HepG2 (cell line): ENCODE measurements around the gene ARPIN. TPM values are rescaled to one million over a fixed set of nuclear protein-coding genes. Genes with fewer than 3 reads are reported as not detected.

Experiments used
- ATAC-seq: fragments of 200-7000 bp; cut with Tn5 transposase; 3 replicates; pipeline ENCODE4 v1.9.1; 2020; ENCODE audit warnings: mild to moderate bottlenecking, moderate library complexity
- BruUV-seq: library from RNA; stranded (reverse); fragments of 400-500 nt; replicated peaks from 2 replicates; lab custom pipeline; 2021; lab: Mats Ljungman, UMichigan
- CTCF ChIA-PET: fragments of 300-600 bp; formaldehyde crosslinking; extraction: SDS; loops from one replicate; lab custom pipeline; 2021; ENCODE audit warnings: low total read pairs, inconsistent platforms, low intra/inter-chr PET ratio; lab: Yijun Ruan, JAX
- POLR2A ChIA-PET: fragments of 350-600 bp; sonication (Branson Sonifier 250); formaldehyde crosslinking; loops from one replicate; lab custom pipeline; 2020; ENCODE audit warnings: antibody characterized with exemption, inconsistent platforms; lab: Yijun Ruan, JAX
- DNase-seq: peaks from one replicate; pipeline ENCODE4 v3.0.0-alpha.2; 2015; ENCODE audit warnings: low spot score
- FAIRE-seq: peaks from 3 replicates; lab custom pipeline; 2011; peaks lifted over from hg19 to GRCh38; lab: Jason Lieb, UNC
- H2AFZ ChIP-seq: one replicate; pipeline ENCODE4 v1.6.1; 2011; ENCODE audit warnings: low read length, inconsistent platforms
- H3K27ac ChIP-seq: fragments of 300-600 bp; 3 replicates; pipeline ENCODE4 v1.8.0; 2011; ENCODE audit warnings: mixed run types, mild to moderate bottlenecking, mixed read lengths, low read length, inconsistent platforms; ENCODE audit not compliant: insufficient read depth; ENCODE audit errors: extremely low read length
- H3K27me3 ChIP-seq, 2 experiments: fragments of 200-600 bp in 1 of 2; 2 replicates in 1 of 2; 3 replicates in 1 of 2; pipeline versions ENCODE4 v1.6.0 to v1.8.0; 2011; ENCODE audit warnings: low read length in 2 of 2, mild to moderate bottlenecking in 2 of 2, moderate library complexity in 2 of 2, inconsistent platforms in 1 of 2; ENCODE audit not compliant: insufficient read depth in 2 of 2, control insufficient read depth in 1 of 2
- H3K36me3 ChIP-seq, 2 experiments: fragments of 200-600 bp in 1 of 2; replicated peaks in 1 of 2; 2 replicates in 1 of 2; 3 replicates in 1 of 2; pipeline versions ENCODE4 v1.5.1 to v1.8.0; 2011; ENCODE audit warnings: low read length in 2 of 2, inconsistent platforms in 1 of 2; ENCODE audit not compliant: insufficient read depth in 2 of 2, control insufficient read depth in 1 of 2
- H3K4me1 ChIP-seq: 2 replicates; pipeline ENCODE4 v1.5.1; 2012; ENCODE audit warnings: low read length, inconsistent platforms; ENCODE audit not compliant: insufficient read depth
- H3K4me2 ChIP-seq: 2 replicates; pipeline ENCODE4 v1.6.0; 2011; ENCODE audit warnings: low read depth, low read length, inconsistent platforms
- H3K4me3 ChIP-seq, 3 experiments: fragments of 200-600 bp in 1 of 3; sonication (generic), shearing (Covaris generic) in 1 of 3; replicated peaks in 1 of 3; 2 replicates each; pipeline ENCODE4 v1.5.1; 2011 to 2016; ENCODE audit warnings: low read length in 3 of 3, inconsistent platforms in 2 of 3, low read depth in 2 of 3, mild to moderate bottlenecking in 2 of 3, control low read depth in 1 of 3, mixed read lengths in 1 of 3; ENCODE audit not compliant: insufficient read depth in 1 of 3
- H3K79me2 ChIP-seq: one replicate; pipeline ENCODE4 v1.6.1; 2011; ENCODE audit warnings: low read length, inconsistent platforms; ENCODE audit not compliant: insufficient read depth
- H3K9ac ChIP-seq: 2 replicates; pipeline ENCODE4 v1.6.0; 2011; ENCODE audit warnings: mild to moderate bottlenecking, low read depth, low read length, inconsistent platforms; ENCODE audit not compliant: insufficient read depth
- H3K9me3 ChIP-seq: 2 replicates; pipeline ENCODE4 v1.5.1; 2012; ENCODE audit warnings: mild to moderate bottlenecking, low read length
- H4K20me1 ChIP-seq: 2 replicates; pipeline ENCODE4 v1.6.0; 2011; ENCODE audit warnings: inconsistent platforms, mild to moderate bottlenecking, low read length, moderate library complexity; ENCODE audit not compliant: insufficient read depth
- ATF2 ChIP-seq: sonication (generic); formaldehyde crosslinking; IDR thresholded peaks from 2 replicates; pipeline ENCODE4 v1.4.0; 2020; ENCODE audit warnings: missing genetic modification reagents
- FOXK2 ChIP-seq: fragments of 450-650 bp; IDR thresholded peaks from 2 replicates; pipeline ENCODE4 v1.6.1; 2016
- FOXO1 ChIP-seq: sonication (generic); formaldehyde crosslinking; IDR thresholded peaks from 2 replicates; pipeline ENCODE4 v1.4.0; 2020; ENCODE audit warnings: missing genetic modification reagents
- HNF1B ChIP-seq: sonication (generic); formaldehyde crosslinking; IDR thresholded peaks from 2 replicates; pipeline ENCODE4 v1.5.1; 2020; ENCODE audit warnings: mild to moderate bottlenecking, moderate library complexity, missing genetic modification reagents
- MTERF4 ChIP-seq: sonication (generic); formaldehyde crosslinking; IDR thresholded peaks from 2 replicates; pipeline ENCODE4 v1.8.0; 2023; ENCODE audit warnings: mild to moderate bottlenecking, missing genetic modification reagents
- NFIB ChIP-seq: sonication (generic); formaldehyde crosslinking; IDR thresholded peaks from 2 replicates; pipeline ENCODE4 v1.9.0; 2021; ENCODE audit warnings: missing genetic modification reagents, mild to moderate bottlenecking, borderline replicate concordance
- SMARCC2 ChIP-seq: fragments of 450-650 bp; IDR thresholded peaks from 2 replicates; pipeline ENCODE4 v1.6.1; 2017; ENCODE audit warnings: antibody characterized with exemption, mild to moderate bottlenecking
- SRF ChIP-seq: IDR thresholded peaks from 2 replicates; pipeline ENCODE4 v1.6.1; 2011; ENCODE audit warnings: mild to moderate bottlenecking, low read depth, low read length, moderate library complexity
- SRSF9 ChIP-seq: fragments of 200-400 bp; formaldehyde crosslinking; IDR thresholded peaks from 2 replicates; pipeline ENCODE4 v1.6.1; 2018; ENCODE audit warnings: borderline replicate concordance, mild to moderate bottlenecking, low read depth, low read length; ENCODE audit not compliant: insufficient read depth, poor library complexity, severe bottlenecking
- ZBTB49 ChIP-seq: sonication (generic); formaldehyde crosslinking; IDR thresholded peaks from 2 replicates; pipeline ENCODE4 v1.4.0; 2020; ENCODE audit warnings: missing genetic modification reagents, borderline replicate concordance
- ZFAT ChIP-seq: sonication (generic); formaldehyde crosslinking; conservative IDR thresholded peaks from 2 replicates; pipeline ENCODE4 v1.8.1; 2023; ENCODE audit warnings: missing genetic modification reagents, inconsistent platforms
- ZNF205 ChIP-seq: IDR thresholded peaks from 2 replicates; pipeline ENCODE4 v1.6.1; 2018; ENCODE audit warnings: missing biosample characterization, missing genetic modification reagents
- ZNF367 ChIP-seq: sonication (generic); formaldehyde crosslinking; IDR thresholded peaks from 2 replicates; pipeline ENCODE4 v1.4.0; 2020; ENCODE audit warnings: missing genetic modification reagents, borderline replicate concordance
- WGBS: methylation state at CpG from one replicate; pipeline ENCODE4 v1.1.6; 2017; ENCODE audit warnings: low lambda C conversion rate; 5-methylcytosine and 5-hydroxymethylcytosine counted together
- in situ Hi-C: cut with HindIII; loops from 2 replicates; pipeline ENCODE4 v1.10.0; 2017; ENCODE audit warnings: low pct_unique_long_range_greater_than_20kb; ENCODE audit not compliant: extremely low pct_ligation_motif_present
- intact Hi-C: fragments of 100-400 bp; cut with micrococcal nuclease; formaldehyde crosslinking; loops from one replicate; pipeline ENCODE4 v1.10.0; 2022; ENCODE audit not compliant: unreplicated experiment
- polyA plus RNA-seq, 8 experiments: library from polyadenylated mRNA; depleted of rRNA in 3 of 8; stranded (reverse) in 7 of 8; unstranded in 1 of 8; fragments of >200 nt; fragmentation: Illumina TruSeq in 4 of 8; extraction: Trizol in 4 of 8; gene quantifications; 2 replicates each; pipeline versions ENCODE4 v1.2.1 to v1.2.3, GENCODE V29; 2011 to 2016; ENCODE audit warnings: low read depth in 4 of 8, missing spikeins in 1 of 8, mixed read lengths in 1 of 8; ENCODE audit not compliant: insufficient read depth in 1 of 8
- total RNA-seq, 5 experiments: library from RNA; depleted of rRNA; stranded (reverse); fragments of >200 nt; fragmentation: Illumina TruSeq; extraction: Trizol; gene quantifications; 2 replicates each; pipeline ENCODE4 v1.2.3, GENCODE V29; 2016; ENCODE audit warnings: low read depth in 1 of 5
- TF ChIP-seq, protein P1 (sequence below): sonication (generic); formaldehyde crosslinking; IDR thresholded peaks from 2 replicates; pipeline ENCODE4 v1.8.0; 2022; ENCODE audit warnings: mild to moderate bottlenecking, missing genetic modification reagents, moderate library complexity
- TF ChIP-seq, protein P2 (sequence below): sonication (generic); formaldehyde crosslinking; conservative IDR thresholded peaks from 2 replicates; pipeline ENCODE4 v1.5.0; 2020; ENCODE audit warnings: missing genetic modification reagents

The ARPIN gene
- total and polyA plus RNA-seq, 2 of the 13 experiments (the other 11 are each of a cell fraction or from before 2014, with no cell fraction given), result 2.8 to 5.0 TPM

- 58% methylated on average over 3 of the region's 3 CpGs for WGBS
- DNase-seq (no peak), FAIRE-seq (no peak), ATAC-seq (no peak)
- Histone ChIP-seq H2AFZ (no peak overlapping the region), H4K20me1 (no peaks in the 10 kb centered on the region), H3K4me2 (no peak overlapping the region), H3K9ac (no peak overlapping the region), H3K27me3 (no peaks in the 10 kb centered on the region), H3K79me2 (no peaks in the 10 kb centered on the region), H3K4me3 (no peak overlapping the region), H3K36me3 (no peaks in the 10 kb centered on the region), H3K27ac (no peak overlapping the region), H3K9me3 (no peaks in the 10 kb centered on the region), H3K4me1 (peaks cover 11% of the 10 kb centered on the region)
- in situ Hi-C loops, result no loop called here
- ChIA-PET CTCF (no interaction called here), POLR2A (no interaction called here)
- intact Hi-C loops, result loop anchor here (10.0 kb wide), 1 partner anchor 78 kb away; no protein-coding TSS in a partner anchor
- BruUV-seq, result no TSS peak
- TF ChIP-seq SMARCC2 (no peak), SRSF9 (no peak), FOXO1 (CRISPR knock-in tag) (no peak), ZBTB49 (CRISPR knock-in tag) (no peak), MTERF4 (CRISPR knock-in tag) (no peak), ATF2 (CRISPR knock-in tag) (no peak), ZFAT (CRISPR knock-in tag) (no peak), SRF (no peak), HNF1B (no peak), ZNF367 (CRISPR knock-in tag) (no peak), FOXK2 (no peak), ZNF205 (no peak), NFIB (no peak)
- TF ChIP-seq, protein P1, sequence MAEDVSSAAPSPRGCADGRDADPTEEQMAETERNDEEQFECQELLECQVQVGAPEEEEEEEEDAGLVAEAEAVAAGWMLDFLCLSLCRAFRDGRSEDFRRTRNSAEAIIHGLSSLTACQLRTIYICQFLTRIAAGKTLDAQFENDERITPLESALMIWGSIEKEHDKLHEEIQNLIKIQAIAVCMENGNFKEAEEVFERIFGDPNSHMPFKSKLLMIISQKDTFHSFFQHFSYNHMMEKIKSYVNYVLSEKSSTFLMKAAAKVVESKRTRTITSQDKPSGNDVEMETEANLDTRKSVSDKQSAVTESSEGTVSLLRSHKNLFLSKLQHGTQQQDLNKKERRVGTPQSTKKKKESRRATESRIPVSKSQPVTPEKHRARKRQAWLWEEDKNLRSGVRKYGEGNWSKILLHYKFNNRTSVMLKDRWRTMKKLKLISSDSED (CRISPR knock-in tag), result no peak
- TF ChIP-seq, protein P2, sequence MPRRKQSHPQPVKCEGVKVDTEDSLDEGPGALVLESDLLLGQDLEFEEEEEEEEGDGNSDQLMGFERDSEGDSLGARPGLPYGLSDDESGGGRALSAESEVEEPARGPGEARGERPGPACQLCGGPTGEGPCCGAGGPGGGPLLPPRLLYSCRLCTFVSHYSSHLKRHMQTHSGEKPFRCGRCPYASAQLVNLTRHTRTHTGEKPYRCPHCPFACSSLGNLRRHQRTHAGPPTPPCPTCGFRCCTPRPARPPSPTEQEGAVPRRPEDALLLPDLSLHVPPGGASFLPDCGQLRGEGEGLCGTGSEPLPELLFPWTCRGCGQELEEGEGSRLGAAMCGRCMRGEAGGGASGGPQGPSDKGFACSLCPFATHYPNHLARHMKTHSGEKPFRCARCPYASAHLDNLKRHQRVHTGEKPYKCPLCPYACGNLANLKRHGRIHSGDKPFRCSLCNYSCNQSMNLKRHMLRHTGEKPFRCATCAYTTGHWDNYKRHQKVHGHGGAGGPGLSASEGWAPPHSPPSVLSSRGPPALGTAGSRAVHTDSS (CRISPR knock-in tag), result no peak
Observed at GRCh38 chr15:89916660-89917059, 3.9 kb upstream of the ARPIN start.
